GM23338 (cell line): ENCODE results near the gene BEST4. TPM values are rescaled to one million over a fixed set of nuclear protein-coding genes. Genes with fewer than 3 reads are reported as not detected.

Source experiments
- ATAC-seq: fragments of 200-7000 bp; cut with Tn5 transposase; 3 replicates; pipeline ENCODE4 v1.9.1; 2020
- DNase-seq: peaks from one replicate; pipeline ENCODE4 v3.0.0-alpha.2; 2015; ENCODE audit warnings: low spot score
- H2AFZ ChIP-seq: fragments of 200-600 bp; sonication (generic); 2 replicates; pipeline ENCODE4 v1.8.0; 2016; ENCODE audit warnings: antibody characterized with exemption, mild to moderate bottlenecking, moderate library complexity
- H3F3A ChIP-seq: fragments of 200-600 bp; sonication (generic); replicated peaks from 2 replicates; pipeline ENCODE4 v1.8.0; 2017; ENCODE audit warnings: antibody characterized with exemption, mixed run types, low read depth
- H3K27ac ChIP-seq: fragments of 200-600 bp; sonication (generic); 2 replicates; pipeline ENCODE4 v1.6.1; 2016; ENCODE audit warnings: low read depth
- H3K27me3 ChIP-seq: fragments of 200-600 bp; sonication (generic); 2 replicates; pipeline ENCODE4 v1.8.0; 2016; ENCODE audit warnings: mild to moderate bottlenecking, mixed run types, moderate library complexity; ENCODE audit not compliant: insufficient read depth
- H3K36me3 ChIP-seq: fragments of 200-600 bp; sonication (generic); 2 replicates; pipeline ENCODE4 v1.8.0; 2016; ENCODE audit warnings: mild to moderate bottlenecking; ENCODE audit not compliant: insufficient read depth
- H3K4me1 ChIP-seq: fragments of 200-600 bp; sonication (generic); 2 replicates; pipeline ENCODE4 v1.8.0; 2016; ENCODE audit warnings: mild to moderate bottlenecking, moderate library complexity; ENCODE audit not compliant: insufficient read depth
- H3K4me2 ChIP-seq: fragments of 200-600 bp; sonication (generic); 2 replicates; pipeline ENCODE4 v1.7.1; 2017; ENCODE audit warnings: mixed run types
- H3K4me3 ChIP-seq: fragments of 200-600 bp; sonication (generic); 2 replicates; pipeline ENCODE4 v1.6.1; 2016; ENCODE audit warnings: mixed run types
- H3K79me2 ChIP-seq: fragments of 200-600 bp; sonication (generic); replicated peaks from 2 replicates; pipeline ENCODE4 v1.8.0; 2017; ENCODE audit warnings: mild to moderate bottlenecking; ENCODE audit not compliant: insufficient read depth
- H3K9me2 ChIP-seq: fragments of 200-600 bp; sonication (generic); 2 replicates; pipeline ENCODE4 v1.8.0; 2017; ENCODE audit not compliant: insufficient read depth
- H4K20me1 ChIP-seq: fragments of 200-600 bp; sonication (generic); replicated peaks from 2 replicates; pipeline ENCODE4 v1.8.0; 2017; ENCODE audit warnings: mild to moderate bottlenecking; ENCODE audit not compliant: insufficient read depth
- H3K27ac Mint-ChIP-seq: 2 replicates; pipeline ENCODE4 v1.8.0; 2020; ENCODE audit warnings: inconsistent platforms, mild to moderate bottlenecking, moderate library complexity, mixed read lengths
- H3K27me3 Mint-ChIP-seq: 3 replicates; pipeline ENCODE4 v1.8.0; 2022; ENCODE audit warnings: low read depth, mild to moderate bottlenecking, moderate library complexity, mixed read lengths, inconsistent platforms; ENCODE audit not compliant: insufficient read depth, poor library complexity
- H3K36me3 Mint-ChIP-seq: 3 replicates; pipeline ENCODE4 v1.8.0; 2021; ENCODE audit warnings: low read depth, mild to moderate bottlenecking, inconsistent platforms, moderate library complexity, mixed read lengths
- H3K4me1 Mint-ChIP-seq: 3 replicates; pipeline ENCODE4 v1.8.0; 2020; ENCODE audit warnings: mild to moderate bottlenecking, inconsistent platforms, mixed read lengths
- H3K4me3 Mint-ChIP-seq: 3 replicates; pipeline ENCODE4 v1.8.0; 2021; ENCODE audit warnings: moderate library complexity, mild to moderate bottlenecking, inconsistent platforms, mixed read lengths
- H3K9me3 Mint-ChIP-seq: 3 replicates; pipeline ENCODE4 v1.8.0; 2020; ENCODE audit warnings: moderate library complexity, mild to moderate bottlenecking, inconsistent platforms, mixed read lengths
- CREB1 ChIP-seq: fragments of 250-450 bp; sonication (Bioruptor Pico); IDR thresholded peaks from 2 replicates; pipeline ENCODE4 v1.5.0; 2020; ENCODE audit warnings: low read depth, mild to moderate bottlenecking, moderate library complexity
- EZH2 ChIP-seq: fragments of 200-600 bp; sonication (generic); IDR thresholded peaks from one replicate; pipeline ENCODE4 v1.8.0; 2017; ENCODE audit warnings: antibody characterized with exemption, mild to moderate bottlenecking, low read depth; ENCODE audit not compliant: unreplicated experiment
- EZH2phosphoT487 ChIP-seq: fragments of 200-600 bp; sonication (generic); IDR thresholded peaks from one replicate; pipeline ENCODE4 v1.8.1; 2018; ENCODE audit warnings: antibody characterized with exemption; ENCODE audit not compliant: unreplicated experiment
- NANOG ChIP-seq: IDR thresholded peaks from 2 replicates; pipeline ENCODE4 v1.6.1; 2016; ENCODE audit warnings: antibody characterized with exemption, borderline replicate concordance
- ZNF114 ChIP-seq: fragments of 250-450 bp; sonication (Bioruptor Pico); IDR thresholded peaks from 2 replicates; pipeline ENCODE4 v1.5.0; 2020; ENCODE audit warnings: mild to moderate bottlenecking, moderate library complexity
- ZNF331 ChIP-seq: fragments of 250-450 bp; sonication (Bioruptor Pico); IDR thresholded peaks from 2 replicates; pipeline ENCODE4 v1.5.0; 2020; ENCODE audit warnings: low read depth, mild to moderate bottlenecking, moderate library complexity
- ZNF462 ChIP-seq: fragments of 250-450 bp; sonication (Bioruptor Pico); IDR thresholded peaks from 2 replicates; pipeline ENCODE4 v1.5.0; 2020; ENCODE audit warnings: mild to moderate bottlenecking, moderate library complexity
- polyA plus RNA-seq: library from polyadenylated mRNA; unstranded; fragments of >200 nt; fragmentation: Nextera tagmentation; extraction: Ambion mirVana; gene quantifications from 2 replicates; pipeline ENCODE4 v1.2.1, GENCODE V29; 2016
- total RNA-seq: library from RNA; depleted of rRNA; stranded (reverse); fragments of >200 nt; shearing (Covaris generic); gene quantifications from 2 replicates; pipeline ENCODE4 v1.2.3, GENCODE V29; 2014
- TF ChIP-seq, protein P1 (sequence below): IDR thresholded peaks from 2 replicates; pipeline ENCODE4 v1.6.1; 2016; ENCODE audit warnings: antibody characterized with exemption

The BEST4 gene
- total and polyA plus RNA-seq, 2 experiments from 2014 or later = 0.63 to 1.6 TPM

GRCh38 chr1:44820328-44821239 lies 32.6 kb upstream of the BEST4 start:
- TF ChIP-seq ZNF462 (CRISPR knock-in tag) (no peak), ZNF331 (CRISPR knock-in tag) (no peak), EZH2 (no peak), CREB1 (CRISPR knock-in tag) (no peak), EZH2phosphoT487 (no peak), NANOG (no peak), ZNF114 (CRISPR knock-in tag) (no peak)
- TF ChIP-seq, protein P1, sequence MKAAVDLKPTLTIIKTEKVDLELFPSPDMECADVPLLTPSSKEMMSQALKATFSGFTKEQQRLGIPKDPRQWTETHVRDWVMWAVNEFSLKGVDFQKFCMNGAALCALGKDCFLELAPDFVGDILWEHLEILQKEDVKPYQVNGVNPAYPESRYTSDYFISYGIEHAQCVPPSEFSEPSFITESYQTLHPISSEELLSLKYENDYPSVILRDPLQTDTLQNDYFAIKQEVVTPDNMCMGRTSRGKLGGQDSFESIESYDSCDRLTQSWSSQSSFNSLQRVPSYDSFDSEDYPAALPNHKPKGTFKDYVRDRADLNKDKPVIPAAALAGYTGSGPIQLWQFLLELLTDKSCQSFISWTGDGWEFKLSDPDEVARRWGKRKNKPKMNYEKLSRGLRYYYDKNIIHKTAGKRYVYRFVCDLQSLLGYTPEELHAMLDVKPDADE = no peak
- peak overlapping the region; percentile 53 for H3K4me3 ChIP-seq
- H3F3A ChIP-seq = 0 out of 2 replicates have a peak, but pooled peaks cover 6% of the 10 kb centered on the region
- no peaks in the 10 kb centered on the region for H4K20me1 ChIP-seq
- Mint-ChIP-seq H3K27me3 (peaks cover 20% of the 10 kb centered on the region), H3K4me3 (peak overlapping the region; percentile 82), H3K27ac (peak overlapping the region; percentile 100), H3K36me3 (no peaks in the 10 kb centered on the region; the same call in 2 of the 3 replicates), H3K9me3 (no peaks in the 10 kb centered on the region), H3K4me1 (peaks cover 12% of the 10 kb centered on the region)
- H3K36me3 ChIP-seq = no peaks in the 10 kb centered on the region
- H2AFZ ChIP-seq = peak overlapping the region; percentile 0; the same call in 1 of the 2 replicates
- H3K27ac ChIP-seq = no peak overlapping the region
- H3K79me2 ChIP-seq = no peaks in the 10 kb centered on the region
- peaks cover 9% of the 10 kb centered on the region for H3K4me1 ChIP-seq
- no peaks in the 10 kb centered on the region for H3K27me3 ChIP-seq
- H3K9me2 ChIP-seq = no peaks in the 10 kb centered on the region
- H3K4me2 ChIP-seq = peak overlapping the region; percentile 74
- no peak for DNase-seq
- peak; percentile 19 for ATAC-seq
